Measurements from ENCODE around the gene CLTB. TPM values are rescaled to one million over a fixed set of nuclear protein-coding genes. Genes with fewer than 3 reads are reported as not detected.

Gene CLTB
- total and polyA plus RNA-seq, 2 of the 4 experiments (the other 2 are of a cell fraction): 87.6 to 99.9 TPM

DNA sequence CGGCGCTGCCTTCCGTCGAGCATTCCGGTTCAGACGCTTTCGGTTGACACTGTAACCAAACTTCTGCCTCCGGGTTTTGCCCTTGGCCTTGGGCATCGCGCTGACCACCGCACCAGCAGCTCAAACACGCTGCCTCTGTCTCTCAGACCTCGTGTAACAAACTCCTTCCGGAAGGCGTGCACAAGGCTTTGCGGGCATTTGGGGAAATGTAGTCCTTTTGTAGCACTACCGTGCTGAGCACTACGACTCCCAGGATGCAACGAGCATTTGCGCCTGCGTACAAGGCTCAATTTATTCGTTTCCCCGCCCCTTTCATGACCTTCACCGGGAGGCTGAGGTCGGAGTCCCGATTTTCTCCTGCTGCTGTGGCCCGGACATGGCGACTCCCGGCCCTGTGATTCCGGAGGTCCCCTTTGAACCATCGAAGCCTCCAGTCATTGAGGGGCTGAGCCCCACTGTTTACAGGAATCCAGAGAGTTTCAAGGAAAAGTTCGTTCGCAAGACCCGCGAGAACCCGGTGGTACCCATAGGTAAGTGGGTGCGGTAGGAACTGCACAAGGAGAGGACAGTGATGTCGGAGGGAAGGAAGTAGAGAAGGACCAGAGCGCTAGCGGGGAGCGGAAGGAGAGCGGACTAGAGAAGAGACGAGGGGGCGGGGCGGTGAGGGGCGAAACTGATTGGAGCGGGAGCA is 27.8 kb downstream of the CLTB start, which contains the start of the genes HIGD2A and NOP16:
TSS of gene HIGD2A (plus strand) at position 308 of the 691 bp plus-strand sequence. CDS start at position 377, 69 bp downstream.
TSS of gene NOP16 (minus strand) at position 155 of the 691 bp plus-strand sequence. CDS start at position 96, 59 bp downstream.
- 0% methylated on average over 24 of the region's 47 CpGs; no CpG with 5 or more reads in 1 of the 2 experiments for WGBS, 2 experiments (ENCODE audit: extremely low coverage in 2 of 2, insufficient read length in 1 of 2)
- in situ Hi-C loops (cut with MboI; ENCODE audit: low sequenced_read_pairs): no loop called here

More for the DNA sequence above, 27.8 kb downstream of the CLTB start, which contains the start of the genes HIGD2A and NOP16:
- H4K91ac ChIP-seq (ENCODE audit: insufficient read depth, low read depth, low read length): peak within 1 kb of the TSS; percentile 65
- peak within 1 kb of the TSS; percentile 93 for H3K14ac ChIP-seq (replicated peaks; ENCODE audit: low read depth, low read length)
- no peak within 1 kb of the TSS; the same call in 2 of the 3 replicates for H2BK15ac ChIP-seq (ENCODE audit: low read depth, low read length)
- H3K23ac ChIP-seq (ENCODE audit: low read depth, low read length): peak within 1 kb of the TSS; percentile 72; the same call in 1 of the 2 replicates
- peak within 1 kb of the TSS; percentile 86 for H3K9ac ChIP-seq (ENCODE audit: low read depth, low read length)
- H3K36me3 ChIP-seq (ENCODE audit: control insufficient read depth, insufficient read depth, low read length): peaks cover 34% of the 10 kb centered on the region
- DNase-seq (peak; percentile 98), ATAC-seq (ENCODE audit: low read depth) (peak; percentile 93)
- peak within 1 kb of the TSS; percentile 93 for H3K56ac ChIP-seq (ENCODE audit: extremely low read depth, insufficient read depth, low read length)
- H3K18ac ChIP-seq (ENCODE audit: low read depth, low read length): peak within 1 kb of the TSS; percentile 31; the same call in 1 of the 2 replicates
- H2AK5ac ChIP-seq (ENCODE audit: low read depth, low read length): peak within 1 kb of the TSS; percentile 98
- peak within 1 kb of the TSS; percentile 95 for H3K27ac ChIP-seq (ENCODE audit: insufficient read depth, low read length)
- no peaks in the 10 kb centered on the region; the same call in 1 of the 2 replicates for H3K9me1 ChIP-seq (ENCODE audit: insufficient read depth, low read length)
- intact Hi-C loops (cut with micrococcal nuclease): no loop called here
- peak within 1 kb of the TSS; percentile 66 for H2BK120ac ChIP-seq (ENCODE audit: low read depth, low read length)
- BruUV-seq (replicated peaks): no TSS peak
- no peaks in the 10 kb centered on the region for H3K4me1 ChIP-seq (ENCODE audit: control insufficient read depth, insufficient read depth, low read length)
- H3K4me3 ChIP-seq (ENCODE audit: insufficient read depth, low read depth, low read length): peak within 1 kb of the TSS; percentile 73
- H3K4ac ChIP-seq (ENCODE audit: low read depth, low read length): peak within 1 kb of the TSS; percentile 93
- peak within 1 kb of the TSS; percentile 96 for H2AFZ ChIP-seq (replicated peaks; ENCODE audit: low read length, poor library complexity)
- H3K9me3 ChIP-seq (ENCODE audit: control insufficient read depth, insufficient read depth, low read length): no peaks in the 10 kb centered on the region
- TF ChIP-seq, protein P1, sequence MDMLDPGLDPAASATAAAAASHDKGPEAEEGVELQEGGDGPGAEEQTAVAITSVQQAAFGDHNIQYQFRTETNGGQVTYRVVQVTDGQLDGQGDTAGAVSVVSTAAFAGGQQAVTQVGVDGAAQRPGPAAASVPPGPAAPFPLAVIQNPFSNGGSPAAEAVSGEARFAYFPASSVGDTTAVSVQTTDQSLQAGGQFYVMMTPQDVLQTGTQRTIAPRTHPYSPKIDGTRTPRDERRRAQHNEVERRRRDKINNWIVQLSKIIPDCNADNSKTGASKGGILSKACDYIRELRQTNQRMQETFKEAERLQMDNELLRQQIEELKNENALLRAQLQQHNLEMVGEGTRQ (IDR thresholded peaks at IDR 0.05; ENCODE audit: low read depth, low read length): peak; percentile 42; the same call in 1 of the 2 replicates
- peak; percentile 92 for TF ChIP-seq MAZ (IDR thresholded peaks at IDR 0.05; ENCODE audit: borderline replicate concordance, low read depth, low read length)
- TF ChIP-seq SMC3 (IDR thresholded peaks at IDR 0.05; ENCODE audit: low read depth, low read length): no peak
- no peak for TF ChIP-seq MAFK (IDR thresholded peaks at IDR 0.05; ENCODE audit: low read depth, low read length)
- peak; percentile 59 for TF ChIP-seq POLR2A (IDR thresholded peaks at IDR 0.05; ENCODE audit: low read depth, low read length)
- no peak for TF ChIP-seq CHD1 (IDR thresholded peaks at IDR 0.05; ENCODE audit: low read depth, low read length)
- TF ChIP-seq FOS (IDR thresholded peaks at IDR 0.05; ENCODE audit: low read depth, low read length): 0 out of 2 replicates have a peak, but pooled peaks have one; percentile 7
- TF ChIP-seq MXI1 (IDR thresholded peaks at IDR 0.05; ENCODE audit: borderline replicate concordance, low read depth, low read length): peak; percentile 100
- ChIA-PET CTCF (interaction anchor here (0.6 kb wide), 1 partner anchor 259 kb away, joined by 3 read pairs; no protein-coding TSS in a partner anchor), POLR2A (ENCODE audit: unreplicated experiment) (interaction anchor here (0.6 kb wide), 1 partner anchor 17 kb away, joined by 5 read pairs; no protein-coding TSS in a partner anchor)
- peak within 1 kb of the TSS; percentile 100 for H2AK9ac ChIP-seq (replicated peaks; ENCODE audit: low read depth, low read length, poor library complexity)
- peaks cover 3% of the 10 kb centered on the region; the same call in 1 of the 2 replicates for H4K20me1 ChIP-seq (ENCODE audit: insufficient read depth, low read length)
- no peak within 1 kb of the TSS for H2BK20ac ChIP-seq (ENCODE audit: low read depth, low read length)
- no peaks in the 10 kb centered on the region for H3K27me3 ChIP-seq (ENCODE audit: control insufficient read depth, insufficient read depth, low read length)
- H3K79me1 ChIP-seq (ENCODE audit: low read depth in 1 of 2, low read length in 2 of 2): peaks cover 9 to 49% of the 10 kb centered on the region in 2 experiments; a peak in 3 of 4 replicates
- peak within 1 kb of the TSS; percentile 83 to 97 for H4K8ac ChIP-seq (ENCODE audit: low read depth in 2 of 2, low read length in 2 of 2)
- H2BK5ac ChIP-seq (ENCODE audit: low read depth, low read length, poor library complexity, severe bottlenecking): peak within 1 kb of the TSS; percentile 83
- H3K4me2 ChIP-seq (ENCODE audit: low read depth, low read length): peak within 1 kb of the TSS; percentile 95
- dilution Hi-C loops (cut with HindIII; ENCODE audit: low sequenced_read_pairs, unreplicated experiment): no loop called here
- peak within 1 kb of the TSS; percentile 95 for H4K5ac ChIP-seq (ENCODE audit: low read depth, low read length)

All from IMR-90 (cell line).